RWPE2 (cell line): ENCODE results near the gene MPV17L2.

Experiments used
- ATAC-seq: fragments of 200-7000 bp; cut with Tn5 transposase; 3 replicates; pipeline ENCODE4 v1.9.1; 2021; ENCODE audit warnings: low read depth
- DNase-seq: peaks from one replicate; pipeline ENCODE4 v3.0.0-alpha.2; 2020; ENCODE audit warnings: low spot score
- H3K27ac ChIP-seq: fragments of 450-650 bp; 2 replicates; pipeline ENCODE4 v1.5.1; 2017; ENCODE audit warnings: mild to moderate bottlenecking; ENCODE audit not compliant: poor library complexity, severe bottlenecking
- H3K27me3 ChIP-seq: fragments of 250-450 bp; sonication (Bioruptor Pico); 2 replicates; pipeline ENCODE4 v1.5.1; 2021; ENCODE audit warnings: mild to moderate bottlenecking, moderate library complexity; ENCODE audit not compliant: insufficient read depth, poor library complexity, severe bottlenecking
- H3K36me3 ChIP-seq: fragments of 250-450 bp; sonication (Bioruptor Pico); 2 replicates; pipeline ENCODE4 v1.5.1; 2020; ENCODE audit warnings: low read depth, mild to moderate bottlenecking, moderate library complexity
- H3K4me1 ChIP-seq: fragments of 250-450 bp; sonication (Bioruptor Pico); 2 replicates; pipeline ENCODE4 v1.5.1; 2021; ENCODE audit warnings: mild to moderate bottlenecking, moderate library complexity; ENCODE audit not compliant: insufficient read depth, poor library complexity, severe bottlenecking
- H3K4me3 ChIP-seq: fragments of 250-450 bp; sonication (Bioruptor Pico); 2 replicates; pipeline ENCODE4 v1.5.1; 2021; ENCODE audit warnings: mild to moderate bottlenecking, moderate library complexity; ENCODE audit not compliant: severe bottlenecking
- H3K9me3 ChIP-seq: fragments of 250-450 bp; sonication (Bioruptor Pico); 2 replicates; pipeline ENCODE4 v1.5.1; 2021; ENCODE audit warnings: mild to moderate bottlenecking, moderate library complexity; ENCODE audit not compliant: severe bottlenecking
- TF ChIP-seq, protein P1 (sequence below): fragments of 450-650 bp; IDR thresholded peaks from one replicate; pipeline ENCODE4 v1.5.1; 2017; ENCODE audit warnings: mild to moderate bottlenecking, moderate library complexity; ENCODE audit not compliant: poor library complexity, severe bottlenecking

MPV17L2 gene

DNA sequence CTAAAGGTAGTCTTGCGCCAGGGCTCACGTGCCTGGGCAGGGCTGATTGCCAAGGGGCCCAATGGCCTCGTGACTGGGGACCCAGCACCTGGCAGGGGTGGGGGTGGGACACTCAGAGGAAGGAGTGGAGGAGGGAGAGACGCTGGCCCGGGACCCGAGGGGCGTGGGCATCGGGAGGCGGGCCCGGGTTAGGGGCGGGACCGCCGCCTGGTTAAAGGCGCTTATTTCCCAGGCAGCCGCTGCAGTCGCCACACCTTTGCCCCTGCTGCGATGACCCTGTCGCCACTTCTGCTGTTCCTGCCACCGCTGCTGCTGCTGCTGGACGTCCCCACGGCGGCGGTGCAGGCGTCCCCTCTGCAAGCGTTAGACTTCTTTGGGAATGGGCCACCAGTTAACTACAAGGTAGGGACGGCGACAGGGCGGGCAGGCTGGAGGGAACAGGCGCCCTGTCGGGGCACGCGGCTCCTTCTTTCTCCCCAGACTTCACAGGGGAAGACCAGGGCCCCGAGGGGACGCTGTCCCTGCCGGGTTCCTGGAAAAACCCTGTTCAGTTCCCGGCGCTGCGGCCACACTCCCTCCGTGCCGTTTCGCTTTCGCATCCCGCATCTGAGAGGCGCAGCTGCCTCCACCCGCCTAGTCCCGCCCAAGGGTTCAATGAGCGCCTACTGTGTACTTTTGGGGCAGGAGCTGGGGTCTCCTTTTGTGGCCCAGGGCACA lies 19.3 kb upstream of the MPV17L2 start, which contains the start of gene IFI30:
IFI30 (plus strand) TSS at position 242 of the 717 bp plus-strand sequence; CDS start at position 271, 29 bp downstream.
- Histone ChIP-seq H3K27me3 (no peaks in the 10 kb centered on the region), H3K4me1 (peaks cover 3% of the 10 kb centered on the region), H3K9me3 (no peaks in the 10 kb centered on the region), H3K4me3 (peak within 1 kb of the TSS; percentile 57), H3K36me3 (peaks cover 7% of the 10 kb centered on the region), H3K27ac (no peak within 1 kb of the TSS)
- DNase-seq (no peak), ATAC-seq (peak; percentile 79)
- TF ChIP-seq, protein P1, sequence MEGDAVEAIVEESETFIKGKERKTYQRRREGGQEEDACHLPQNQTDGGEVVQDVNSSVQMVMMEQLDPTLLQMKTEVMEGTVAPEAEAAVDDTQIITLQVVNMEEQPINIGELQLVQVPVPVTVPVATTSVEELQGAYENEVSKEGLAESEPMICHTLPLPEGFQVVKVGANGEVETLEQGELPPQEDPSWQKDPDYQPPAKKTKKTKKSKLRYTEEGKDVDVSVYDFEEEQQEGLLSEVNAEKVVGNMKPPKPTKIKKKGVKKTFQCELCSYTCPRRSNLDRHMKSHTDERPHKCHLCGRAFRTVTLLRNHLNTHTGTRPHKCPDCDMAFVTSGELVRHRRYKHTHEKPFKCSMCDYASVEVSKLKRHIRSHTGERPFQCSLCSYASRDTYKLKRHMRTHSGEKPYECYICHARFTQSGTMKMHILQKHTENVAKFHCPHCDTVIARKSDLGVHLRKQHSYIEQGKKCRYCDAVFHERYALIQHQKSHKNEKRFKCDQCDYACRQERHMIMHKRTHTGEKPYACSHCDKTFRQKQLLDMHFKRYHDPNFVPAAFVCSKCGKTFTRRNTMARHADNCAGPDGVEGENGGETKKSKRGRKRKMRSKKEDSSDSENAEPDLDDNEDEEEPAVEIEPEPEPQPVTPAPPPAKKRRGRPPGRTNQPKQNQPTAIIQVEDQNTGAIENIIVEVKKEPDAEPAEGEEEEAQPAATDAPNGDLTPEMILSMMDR: no peak

DNA sequence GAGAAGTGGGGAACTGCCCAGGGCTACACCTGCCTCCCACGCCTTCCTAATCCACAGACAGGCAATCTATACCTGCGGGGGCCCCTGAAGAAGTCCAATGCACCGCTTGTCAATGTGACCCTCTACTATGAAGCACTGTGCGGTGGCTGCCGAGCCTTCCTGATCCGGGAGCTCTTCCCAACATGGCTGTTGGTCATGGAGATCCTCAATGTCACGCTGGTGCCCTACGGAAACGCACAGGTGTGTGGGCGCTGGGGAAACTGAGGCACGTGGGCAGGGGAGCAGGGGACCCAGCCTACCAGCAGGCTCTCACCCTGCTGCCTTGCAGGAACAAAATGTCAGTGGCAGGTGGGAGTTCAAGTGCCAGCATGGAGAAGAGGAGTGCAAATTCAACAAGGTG lies 18.0 kb upstream of the MPV17L2 start:
- H3K4me1 ChIP-seq: peaks cover 3% of the 10 kb centered on the region
- H3K4me3 ChIP-seq: no peak overlapping the region

DNA sequence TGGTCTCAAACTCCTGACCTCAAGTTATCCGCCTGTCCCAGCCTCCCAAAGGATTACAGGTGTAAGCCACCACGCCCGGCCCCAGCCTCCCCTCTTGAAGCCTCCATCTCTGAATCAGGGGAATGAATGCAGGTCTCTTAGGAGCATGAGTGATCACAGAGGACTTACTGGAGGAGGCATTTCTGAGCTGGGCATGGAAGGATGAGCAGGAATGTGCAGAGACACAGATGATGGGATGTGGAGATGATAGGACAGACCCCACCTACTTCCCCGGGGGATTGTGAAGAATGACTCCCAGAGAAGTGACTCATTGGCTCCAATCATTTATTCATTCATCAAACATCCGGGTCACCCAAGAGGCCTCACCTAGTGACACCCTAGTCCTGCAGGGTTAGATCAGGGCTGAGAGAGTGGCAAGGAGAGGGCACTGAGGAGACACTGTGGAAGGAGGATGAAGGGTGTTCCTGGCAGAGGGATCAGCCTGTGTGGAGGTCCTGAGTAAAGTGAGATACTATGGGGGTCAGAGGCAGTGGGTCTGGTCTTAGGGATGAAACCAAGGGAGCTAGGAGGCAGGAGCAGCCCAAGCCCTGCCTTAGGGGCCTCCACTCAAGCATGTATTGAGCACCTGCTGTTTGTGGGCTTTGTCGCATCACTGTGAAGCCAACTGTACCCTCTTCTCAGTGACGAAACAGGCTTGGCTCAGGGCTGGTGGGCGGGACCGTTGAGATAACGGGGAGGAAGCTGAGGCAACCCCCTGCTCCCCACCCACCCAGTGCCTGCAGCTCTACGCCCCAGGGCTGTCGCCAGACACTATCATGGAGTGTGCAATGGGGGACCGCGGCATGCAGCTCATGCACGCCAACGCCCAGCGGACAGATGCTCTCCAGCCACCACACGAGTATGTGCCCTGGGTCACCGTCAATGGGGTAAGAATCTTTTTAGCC lies 16.4 kb upstream of the MPV17L2 start:
- Histone ChIP-seq H3K36me3 (no peaks in the 10 kb centered on the region), H3K27me3 (no peaks in the 10 kb centered on the region), H3K27ac (no peak overlapping the region), H3K9me3 (no peaks in the 10 kb centered on the region), H3K4me3 (no peak overlapping the region), H3K4me1 (peaks cover 3% of the 10 kb centered on the region)
- TF ChIP-seq, protein P1: no peak
- ATAC-seq (no peak), DNase-seq (no peak)

More for the DNA sequence above, 18.0 kb upstream of the MPV17L2 start:
- H3K27ac ChIP-seq: no peak overlapping the region
- H3K9me3 ChIP-seq: no peaks in the 10 kb centered on the region
- TF ChIP-seq, protein P1: no peak
- H3K36me3 ChIP-seq: no peaks in the 10 kb centered on the region; the same call in 1 of the 2 replicates
- H3K27me3 ChIP-seq: no peaks in the 10 kb centered on the region
- ATAC-seq (no peak), DNase-seq (peak; percentile 46)

DNA sequence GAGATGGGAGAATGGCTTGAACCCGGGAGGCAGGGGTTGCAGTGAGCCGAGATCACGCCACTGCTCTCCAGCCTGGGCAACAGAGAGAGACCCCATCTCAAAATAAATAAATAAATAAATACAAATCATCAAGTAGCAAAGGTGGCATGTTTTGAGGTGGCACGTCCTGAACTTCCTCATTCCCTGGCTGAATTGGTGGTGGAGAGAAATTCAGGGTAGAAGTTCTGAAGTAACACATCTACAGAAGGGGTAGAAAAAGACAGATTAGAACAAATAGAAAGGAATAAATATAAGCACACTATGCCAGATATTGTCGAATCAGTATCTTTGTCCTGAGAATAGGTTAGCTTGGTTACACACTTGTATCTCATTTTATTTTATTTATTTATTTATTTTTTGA lies 13.1 kb upstream of the MPV17L2 start:
- TF ChIP-seq, protein P1: no peak
- DNase-seq (no peak), ATAC-seq (no peak)
- no peaks in the 10 kb centered on the region for H3K36me3 ChIP-seq
- H3K27ac ChIP-seq: no peak overlapping the region
- no peaks in the 10 kb centered on the region for H3K4me1 ChIP-seq
- no peaks in the 10 kb centered on the region for H3K9me3 ChIP-seq
- H3K27me3 ChIP-seq: no peaks in the 10 kb centered on the region
- no peak overlapping the region for H3K4me3 ChIP-seq
